MM.1S (cell line): ENCODE measurements around the gene TJAP1.
"Not testable (repeated sequence)": the region's sequence is repeated elsewhere in the genome, so short reads cannot be mapped to it uniquely, and the experiment has no call there.

Experiments
- DNase-seq: peaks from one replicate; pipeline ENCODE4 v3.0.0-alpha.2; 2015
- H2AFZ ChIP-seq: fragments of 300-600 bp; sonication (generic); 2 replicates; pipeline ENCODE4 v1.6.0; 2016; ENCODE audit warnings: antibody characterized with exemption, low read length
- H3F3A ChIP-seq: fragments of 300-600 bp; sonication (generic); 2 replicates; pipeline ENCODE4 v1.6.1; 2016; ENCODE audit warnings: mild to moderate bottlenecking, antibody characterized with exemption, low read length, moderate library complexity, mixed read lengths; ENCODE audit not compliant: insufficient read depth
- H3K27ac ChIP-seq: fragments of 300-600 bp; sonication (generic); 2 replicates; pipeline ENCODE4 v1.5.1; 2016; ENCODE audit warnings: mild to moderate bottlenecking, low read length
- H3K27me3 ChIP-seq: fragments of 300-600 bp; sonication (generic); replicated peaks from 2 replicates; pipeline ENCODE4 v1.6.0; 2016; ENCODE audit warnings: low read length; ENCODE audit not compliant: insufficient read depth
- H3K36me3 ChIP-seq: fragments of 300-600 bp; sonication (generic); replicated peaks from 2 replicates; pipeline ENCODE4 v1.6.1; 2016; ENCODE audit warnings: mild to moderate bottlenecking, low read length, mixed read lengths; ENCODE audit not compliant: insufficient read depth
- H3K4me1 ChIP-seq: fragments of 300-600 bp; sonication (generic); 2 replicates; pipeline ENCODE4 v1.6.1; 2016; ENCODE audit warnings: low read length, mixed read lengths
- H3K4me2 ChIP-seq: fragments of 300-600 bp; sonication (generic); 2 replicates; pipeline ENCODE4 v1.6.0; 2016; ENCODE audit warnings: low read depth, low read length
- H3K4me3 ChIP-seq: fragments of 300-600 bp; sonication (generic); 2 replicates; pipeline ENCODE4 v1.5.1; 2016; ENCODE audit warnings: low read length, mixed read lengths
- H3K79me2 ChIP-seq: fragments of 300-600 bp; sonication (generic); 2 replicates; pipeline ENCODE4 v1.6.1; 2016; ENCODE audit warnings: mixed run types, low read length, mixed read lengths
- H3K9ac ChIP-seq: fragments of 300-600 bp; sonication (generic); 2 replicates; pipeline ENCODE4 v1.6.1; 2016; ENCODE audit warnings: low read length, mixed read lengths
- H3K9me2 ChIP-seq: fragments of 300-600 bp; sonication (generic); replicated peaks from 2 replicates; pipeline ENCODE4 v1.6.1; 2016; ENCODE audit warnings: mild to moderate bottlenecking, low read length, mixed read lengths; ENCODE audit not compliant: insufficient read depth
- H3K9me3 ChIP-seq: fragments of 300-600 bp; sonication (generic); replicated peaks from 2 replicates; pipeline ENCODE4 v1.6.1; 2016; ENCODE audit warnings: mild to moderate bottlenecking, low read length, mixed read lengths; ENCODE audit not compliant: insufficient read depth
- H4K20me1 ChIP-seq: fragments of 300-600 bp; sonication (generic); 2 replicates; pipeline ENCODE4 v1.6.1; 2016; ENCODE audit warnings: mild to moderate bottlenecking, low read length, moderate library complexity, mixed read lengths; ENCODE audit not compliant: insufficient read depth
- CTCF ChIP-seq: fragments of 300-600 bp; sonication (generic); IDR thresholded peaks from 2 replicates; pipeline ENCODE4 v1.5.1; 2016; ENCODE audit warnings: antibody characterized with exemption, low read length, mixed read lengths
- EZH2 ChIP-seq: fragments of 300-600 bp; sonication (generic); optimal IDR thresholded peaks from 2 replicates; pipeline ENCODE3; 2017; ENCODE audit warnings: low read depth, mild to moderate bottlenecking, antibody characterized with exemption, low read length, mixed read lengths
- EZH2phosphoT487 ChIP-seq: fragments of 300-600 bp; sonication (generic); IDR thresholded peaks from 2 replicates; pipeline ENCODE4 v1.6.1; 2018; ENCODE audit warnings: antibody characterized with exemption, low read length

TJAP1 gene

GRCh38 chr6:43461936-43462335 lies 15.4 kb upstream of the TJAP1 start:
- no peak for TF ChIP-seq EZH2
- TF ChIP-seq EZH2phosphoT487, result no peak
- TF ChIP-seq CTCF, result no peak
- H3K4me1 ChIP-seq, result no peaks in the 10 kb centered on the region
- H3K9me2 ChIP-seq, result no peaks in the 10 kb centered on the region
- H3K36me3 ChIP-seq, result no peaks in the 10 kb centered on the region
- no peak overlapping the region for H3K9ac ChIP-seq
- no peaks in the 10 kb centered on the region for H3K79me2 ChIP-seq
- no peaks in the 10 kb centered on the region for H4K20me1 ChIP-seq
- H3K27ac ChIP-seq, result no peak overlapping the region
- no peak overlapping the region for H3K4me3 ChIP-seq
- H3F3A ChIP-seq, result no peaks in the 10 kb centered on the region
- no peak for DNase-seq
- H2AFZ ChIP-seq, result no peak overlapping the region
- H3K9me3 ChIP-seq, result no peaks in the 10 kb centered on the region
- H3K27me3 ChIP-seq, result peaks cover 13% of the 10 kb centered on the region
- H3K4me2 ChIP-seq, result no peak overlapping the region

GRCh38 chr6:43464337-43464736 lies 13.0 kb upstream of the TJAP1 start:
- no peaks in the 10 kb centered on the region for H3K79me2 ChIP-seq
- no peak overlapping the region for H3K4me3 ChIP-seq
- H3K27ac ChIP-seq, result no peak overlapping the region
- no peaks in the 10 kb centered on the region for H3K4me1 ChIP-seq
- TF ChIP-seq EZH2 (no peak), CTCF (no peak), EZH2phosphoT487 (no peak)
- no peak for DNase-seq
- H4K20me1 ChIP-seq, result no peaks in the 10 kb centered on the region
- no peaks in the 10 kb centered on the region for H3K9me3 ChIP-seq
- no peaks in the 10 kb centered on the region for H3K9me2 ChIP-seq
- H3K36me3 ChIP-seq, result no peaks in the 10 kb centered on the region
- H3F3A ChIP-seq, result no peaks in the 10 kb centered on the region
- no peak overlapping the region for H2AFZ ChIP-seq
- H3K9ac ChIP-seq, result no peak overlapping the region
- peaks cover 11% of the 10 kb centered on the region; the same call in 1 of the 2 replicates for H3K27me3 ChIP-seq
- no peak overlapping the region for H3K4me2 ChIP-seq

- no peaks in the 10 kb centered on the region for H3K36me3 ChIP-seq
- TF ChIP-seq EZH2 (no peak), EZH2phosphoT487 (no peak), CTCF (no peak)
- no peak overlapping the region for H3K9ac ChIP-seq
- H3K79me2 ChIP-seq, result no peaks in the 10 kb centered on the region
- no peaks in the 10 kb centered on the region for H3K9me3 ChIP-seq
- no peak overlapping the region for H2AFZ ChIP-seq
- no peak overlapping the region for H3K4me3 ChIP-seq
- peaks cover 11% of the 10 kb centered on the region; the same call in 1 of the 2 replicates for H3K27me3 ChIP-seq
- no peaks in the 10 kb centered on the region for H4K20me1 ChIP-seq
- DNase-seq, result no peak
- no peaks in the 10 kb centered on the region for H3K4me1 ChIP-seq
- H3K4me2 ChIP-seq, result no peak overlapping the region
- no peaks in the 10 kb centered on the region for H3F3A ChIP-seq
- H3K27ac ChIP-seq, result no peak overlapping the region
- H3K9me2 ChIP-seq, result no peaks in the 10 kb centered on the region
Observed at GRCh38 chr6:43465948-43466347, 11.4 kb upstream of the TJAP1 start.

DNA sequence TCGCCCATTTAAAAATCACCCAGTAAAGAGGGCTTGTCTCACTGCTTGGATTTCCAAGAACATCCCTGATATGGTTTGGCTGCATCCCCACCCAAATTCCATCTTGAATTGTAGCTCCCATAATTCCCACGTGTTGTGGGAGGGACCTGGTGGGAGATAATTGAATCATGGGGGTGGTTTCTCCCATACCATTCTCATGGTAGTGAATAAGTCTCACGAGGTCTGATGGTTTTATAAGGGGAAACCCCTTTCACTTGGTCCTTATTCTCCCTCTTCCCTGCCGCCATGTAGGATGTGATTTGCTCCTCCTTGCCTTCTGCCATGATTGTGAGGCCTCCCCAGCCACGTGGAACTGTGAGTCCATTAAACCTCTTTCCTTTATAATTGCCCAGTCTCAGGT lies 10.1 kb upstream of the TJAP1 start:
- H3K4me2 ChIP-seq, H3K9me3 ChIP-seq, H4K20me1 ChIP-seq, H3K9ac ChIP-seq, H3F3A ChIP-seq, H3K79me2 ChIP-seq, H3K27me3 ChIP-seq, H3K4me1 ChIP-seq, DNase-seq, H3K27ac ChIP-seq, H3K36me3 ChIP-seq, H3K4me3 ChIP-seq, H2AFZ ChIP-seq, H3K9me2 ChIP-seq: not testable (repeated sequence)
